Stomach (tissue), 9 donors: ENCODE measurements around the gene GSTO2. TPM values are rescaled to one million over a fixed set of nuclear protein-coding genes. Genes with fewer than 3 reads are reported as not detected.

Experiments
- DNase-seq, 2 donors: peaks; one replicate each; pipeline versions ENCODE4 v3.0.0 to v3.0.0-alpha.2; 2013 to 2019
- H3K27ac ChIP-seq, 5 donors: fragments of 200-600 bp in 4 of 5; sonication (generic) in 4 of 5; one replicate each; pipeline ENCODE4 v1.5.1; 2013 to 2019; ENCODE audit warnings: mild to moderate bottlenecking in 1 of 5, moderate library complexity in 1 of 5
- H3K27me3 ChIP-seq, 3 donors: fragments of 200-600 bp; sonication (generic); one replicate each; pipeline ENCODE4 v1.5.1; 2017 to 2019; ENCODE audit warnings: mixed run types in 1 of 3
- H3K36me3 ChIP-seq, 4 donors: fragments of 200-600 bp; sonication (generic); 1 replicate in 3 of 4; 2 replicates in 1 of 4; pipeline ENCODE4 v1.5.1; 2016 to 2019
- H3K4me1 ChIP-seq, 4 donors: fragments of 200-600 bp; sonication (generic); one replicate each; pipeline ENCODE4 v1.5.1; 2016 to 2019
- H3K4me3 ChIP-seq, 4 donors: fragments of 200-600 bp; sonication (generic) in 3 of 4; one replicate each; pipeline ENCODE4 v1.5.1; 2016 to 2019; ENCODE audit warnings: mild to moderate bottlenecking in 1 of 4
- H3K9me3 ChIP-seq, 4 donors: fragments of 200-600 bp; sonication (generic); one replicate each; pipeline ENCODE4 v1.5.1; 2016 to 2019
- EP300 ChIP-seq: sonication (generic); formaldehyde crosslinking; IDR thresholded peaks from one replicate; pipeline ENCODE4 v1.6.1; 2017; ENCODE audit warnings: antibody characterized with exemption
- POLR2A ChIP-seq, 4 donors: fragments of 450-650 bp; IDR thresholded peaks; one replicate each; pipeline ENCODE4 v1.6.1; 2016; ENCODE audit warnings: antibody characterized with exemption in 4 of 4, control low read depth in 2 of 4, mild to moderate bottlenecking in 1 of 4, moderate library complexity in 1 of 4
- POLR2AphosphoS5 ChIP-seq, 3 donors: sonication (generic); formaldehyde crosslinking; IDR thresholded peaks; one replicate each; pipeline ENCODE4 v1.6.1; 2016; ENCODE audit warnings: antibody characterized with exemption in 3 of 3
- WGBS, 5 donors: extraction: QIAGEN DNeasy Blood & Tissue Kit in 3 of 5; methylation state at CpG; one replicate each; pipeline versions ENCODE4 v1.1.5 to v1.1.7; 2013 to 2018; 5-methylcytosine and 5-hydroxymethylcytosine counted together
- intact Hi-C: fragments of 100-400 bp; cut with DNase I; formaldehyde crosslinking; loops from one replicate; pipeline ENCODE4 v1.15.1; 2023; ENCODE audit warnings: low total_unique reads
- polyA plus RNA-seq, 3 donors: library from polyadenylated mRNA; stranded (reverse); fragments of 200-250 nt; gene quantifications; one replicate each; pipeline ENCODE4 v1.2.3, GENCODE V29; 2013
- total RNA-seq, 5 donors: library from RNA; depleted of rRNA; stranded (reverse); fragments of >200 nt; gene quantifications; one replicate each; pipeline versions ENCODE4 v1.1.0 to v1.2.3, GENCODE V29; 2014 to 2016
- TF ChIP-seq, protein P1 (sequence below), 7 experiments: fragments of 450-650 bp in 4 of 7; fragments of 200-600 bp in 3 of 7; sonication (generic) in 3 of 7; IDR thresholded peaks; one replicate each; pipeline ENCODE4 v1.5.1; 2016 to 2019; ENCODE audit warnings: antibody characterized with exemption in 7 of 7, control low read depth in 2 of 7, mild to moderate bottlenecking in 1 of 7
- donor health status: healthy with polysubstance abuse.
- donor health status: Bipolar disorder and iron deficiency.
- donor health status: healthy.

The GSTO2 gene
- total and polyA plus RNA-seq, 8 donors, result under 0.01 to 26.6 (median 10.0) TPM

DNA sequence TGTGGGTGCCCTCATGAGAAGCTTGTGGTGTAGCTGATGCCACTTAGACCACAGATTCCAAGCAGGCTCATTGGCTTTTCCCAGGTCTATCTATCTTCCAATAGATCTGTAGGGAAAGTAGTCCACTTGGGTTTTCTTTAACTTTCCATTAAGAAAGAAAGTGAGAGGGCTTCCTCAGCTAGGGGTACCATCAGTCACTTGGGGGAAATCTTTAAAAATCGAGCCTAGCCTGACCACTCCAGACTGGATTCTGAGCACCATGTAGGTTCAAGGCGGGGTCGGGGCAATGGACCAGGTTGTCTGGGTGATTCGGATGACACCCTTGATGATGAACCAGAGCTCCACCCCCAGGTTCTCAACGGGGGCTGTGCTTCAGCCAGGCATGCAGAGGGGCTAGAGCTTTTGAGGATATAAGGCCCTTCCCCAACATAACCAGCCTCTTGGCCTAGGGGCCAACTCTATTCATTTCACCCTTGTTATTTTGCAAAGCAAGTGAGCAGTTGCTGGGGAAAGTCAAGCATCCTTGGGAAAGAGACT lies 42.3 kb downstream of the GSTO2 start:
- Histone ChIP-seq H3K9me3 (no peaks in the 10 kb centered on the region), H3K27ac (no peak overlapping the region), H3K27me3 (no peaks in the 10 kb centered on the region), H3K4me3 (no peak overlapping the region), H3K4me1 (peaks cover 0 to 24% (median 13%) of the 10 kb centered on the region in 4 donors), H3K36me3 (peaks cover 37 to 60% (median 52%) of the 10 kb centered on the region in 4 donors)
- intact Hi-C loops, result loop anchor here (5.0 kb wide), 1 partner anchor 36 kb away; no protein-coding TSS in a partner anchor
- 84 to 97% (median 89%) methylated on average over 5 of the region's 5 CpGs for WGBS, 5 donors
- TF ChIP-seq POLR2A (IDR thresholded peaks at IDR 0.05) (no peak), POLR2AphosphoS5 (IDR thresholded peaks at IDR 0.05) (no peak), EP300 (no peak)
- TF ChIP-seq, protein P1, sequence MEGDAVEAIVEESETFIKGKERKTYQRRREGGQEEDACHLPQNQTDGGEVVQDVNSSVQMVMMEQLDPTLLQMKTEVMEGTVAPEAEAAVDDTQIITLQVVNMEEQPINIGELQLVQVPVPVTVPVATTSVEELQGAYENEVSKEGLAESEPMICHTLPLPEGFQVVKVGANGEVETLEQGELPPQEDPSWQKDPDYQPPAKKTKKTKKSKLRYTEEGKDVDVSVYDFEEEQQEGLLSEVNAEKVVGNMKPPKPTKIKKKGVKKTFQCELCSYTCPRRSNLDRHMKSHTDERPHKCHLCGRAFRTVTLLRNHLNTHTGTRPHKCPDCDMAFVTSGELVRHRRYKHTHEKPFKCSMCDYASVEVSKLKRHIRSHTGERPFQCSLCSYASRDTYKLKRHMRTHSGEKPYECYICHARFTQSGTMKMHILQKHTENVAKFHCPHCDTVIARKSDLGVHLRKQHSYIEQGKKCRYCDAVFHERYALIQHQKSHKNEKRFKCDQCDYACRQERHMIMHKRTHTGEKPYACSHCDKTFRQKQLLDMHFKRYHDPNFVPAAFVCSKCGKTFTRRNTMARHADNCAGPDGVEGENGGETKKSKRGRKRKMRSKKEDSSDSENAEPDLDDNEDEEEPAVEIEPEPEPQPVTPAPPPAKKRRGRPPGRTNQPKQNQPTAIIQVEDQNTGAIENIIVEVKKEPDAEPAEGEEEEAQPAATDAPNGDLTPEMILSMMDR (IDR thresholded peaks at IDR 0.05), result no peak
- DNase-seq, result no peak

DNA sequence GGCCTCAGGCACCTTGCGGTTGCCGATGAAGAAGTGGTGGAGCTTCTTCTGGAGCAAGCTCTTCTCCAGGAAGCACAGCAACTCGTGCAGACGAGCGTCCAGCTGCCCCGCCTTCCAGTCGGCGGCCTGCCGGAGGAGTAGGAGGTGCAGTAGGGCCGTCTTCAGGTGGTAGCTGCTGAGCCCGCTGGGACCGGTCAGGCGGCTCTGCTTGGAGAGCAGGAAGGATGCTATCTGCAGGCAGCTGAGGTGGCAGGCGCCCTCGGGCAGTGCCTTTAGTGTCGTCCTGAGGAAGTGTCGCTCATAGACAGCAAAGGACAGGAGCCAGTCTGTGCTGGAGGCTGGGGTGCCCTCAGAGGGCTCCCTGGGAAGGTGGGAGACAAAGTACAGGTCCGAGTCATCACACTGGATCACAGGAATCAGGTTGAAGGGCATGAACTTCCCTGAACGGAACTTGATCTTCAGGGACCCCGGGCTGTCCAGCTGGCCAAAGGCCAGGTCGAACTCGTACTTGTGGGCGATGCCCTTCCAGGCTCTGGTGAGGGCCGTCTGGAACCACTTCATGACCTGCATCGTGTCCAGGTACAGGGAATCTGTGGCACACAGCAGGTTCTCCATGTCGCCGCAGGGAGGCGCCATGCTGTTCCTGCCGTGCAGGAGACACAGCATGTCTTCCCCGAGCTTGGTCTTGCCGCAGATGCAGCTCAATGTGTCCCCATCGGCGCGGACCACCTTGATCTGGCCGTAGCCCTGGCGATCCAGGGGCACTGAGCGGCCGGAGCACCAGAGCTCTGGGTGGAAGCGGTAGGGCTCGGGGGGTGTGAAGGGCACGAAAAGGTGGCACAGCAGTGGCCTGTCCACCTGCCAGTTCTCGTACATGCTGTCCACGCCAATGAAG lies 45.9 kb downstream of the GSTO2 start:
- Histone ChIP-seq H3K27me3 (no peaks in the 10 kb centered on the region), H3K4me1 (peaks cover 29 to 50% (median 45%) of the 10 kb centered on the region in 4 donors), H3K27ac (no peak overlapping the region), H3K36me3 (peaks cover 37 to 61% (median 52%) of the 10 kb centered on the region in 4 donors), H3K4me3 (no peak overlapping the region), H3K9me3 (no peaks in the 10 kb centered on the region)
- intact Hi-C loops, result loop anchor here (5.0 kb wide), 1 partner anchor 32 kb away; no protein-coding TSS in a partner anchor
- WGBS, 5 donors, result 91 to 98% (median 94%) methylated on average over 29 to 43 of the region's 43 CpGs
- TF ChIP-seq EP300 (no peak), POLR2AphosphoS5 (IDR thresholded peaks at IDR 0.05) (no peak), POLR2A (IDR thresholded peaks at IDR 0.05) (no peak)
- TF ChIP-seq, protein P1 (IDR thresholded peaks at IDR 0.05), result no peak
- no peak for DNase-seq

DNA sequence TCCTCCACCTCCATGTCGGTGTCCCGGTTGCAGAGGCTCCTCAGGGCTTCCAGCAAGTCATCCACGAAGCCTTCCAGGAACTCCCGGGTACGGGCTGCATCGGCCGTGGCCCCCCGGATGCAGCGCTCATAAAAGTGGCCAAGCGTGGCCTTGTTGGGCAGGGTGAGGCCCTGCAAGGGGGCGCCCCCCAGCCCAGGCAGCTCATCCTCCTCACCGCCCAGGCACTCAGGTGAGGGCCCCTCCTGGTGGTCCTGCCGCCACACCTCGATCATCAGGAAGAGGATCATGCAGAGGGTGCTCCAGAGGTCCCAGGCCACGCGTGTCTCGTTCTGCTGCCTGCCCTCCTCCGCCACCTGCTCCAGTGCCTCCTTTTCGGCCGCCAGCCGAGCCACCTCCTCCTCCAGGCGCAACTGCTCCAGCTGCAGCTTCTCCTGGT lies 46.5 kb downstream of the GSTO2 start:
- WGBS, 5 donors, result 96 to 98% (median 98%) methylated on average over 18 to 22 of the region's 22 CpGs
- Histone ChIP-seq H3K36me3 (peaks cover 37 to 58% (median 51%) of the 10 kb centered on the region in 4 donors), H3K4me1 (peaks cover 29 to 50% (median 43%) of the 10 kb centered on the region in 4 donors), H3K4me3 (no peak overlapping the region), H3K27ac (no peak overlapping the region), H3K9me3 (no peaks in the 10 kb centered on the region), H3K27me3 (no peaks in the 10 kb centered on the region)
- TF ChIP-seq POLR2AphosphoS5 (IDR thresholded peaks at IDR 0.05), result no peak
- TF ChIP-seq, protein P1 (IDR thresholded peaks at IDR 0.05), result no peak
- TF ChIP-seq EP300, result no peak
- no peak for TF ChIP-seq POLR2A (IDR thresholded peaks at IDR 0.05)
- no peak for DNase-seq
- intact Hi-C loops, result no loop called here

DNA sequence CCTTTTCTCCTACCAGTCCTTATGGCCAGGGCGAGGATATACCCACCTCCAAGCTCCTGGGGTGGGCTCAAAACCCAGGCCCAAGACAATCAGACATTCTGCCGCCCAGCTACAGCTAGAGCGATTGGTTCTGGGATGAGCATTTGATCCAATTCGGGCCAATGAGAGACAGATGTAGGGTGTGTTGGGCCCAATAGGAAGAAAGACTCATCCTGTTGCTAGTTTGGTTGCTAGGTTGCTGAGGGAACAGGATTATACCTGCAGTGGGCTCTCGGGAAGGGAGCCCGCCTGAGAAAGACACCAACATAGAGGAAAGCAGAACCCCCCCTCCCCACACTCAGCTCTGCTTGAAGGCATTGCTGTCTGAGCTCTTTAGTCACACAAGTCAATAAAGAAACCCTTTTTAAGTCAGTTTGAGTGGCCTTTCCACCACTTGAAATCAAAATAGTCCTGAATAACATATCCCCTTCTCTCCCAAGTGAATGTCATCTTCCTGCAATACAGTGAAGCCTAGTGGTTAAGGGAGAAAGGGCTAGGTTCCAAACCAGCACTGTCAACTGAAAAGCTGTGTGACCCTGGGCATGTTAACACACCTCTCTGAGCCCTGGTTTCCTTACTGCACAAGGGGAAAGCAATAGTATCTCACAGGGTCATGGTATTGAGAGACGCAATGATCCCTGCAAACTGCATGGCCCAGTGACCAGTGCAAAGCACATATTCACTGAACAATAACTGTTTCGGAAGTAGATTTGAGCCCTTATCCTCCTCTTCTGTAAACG lies 47.5 kb downstream of the GSTO2 start:
- Histone ChIP-seq H3K4me3 (no peak overlapping the region), H3K9me3 (no peaks in the 10 kb centered on the region), H3K4me1 (peaks cover 36 to 56% (median 49%) of the 10 kb centered on the region in 4 donors), H3K36me3 (peaks cover 37 to 48% (median 45%) of the 10 kb centered on the region in 4 donors), H3K27me3 (no peaks in the 10 kb centered on the region), H3K27ac (peak overlapping the region in 3 of 5 donors; percentile 63 to 66 (median 66))
- WGBS, 5 donors, result 84 to 93% (median 89%) methylated on average over 9 of the region's 9 CpGs
- DNase-seq, result no peak
- no peak for TF ChIP-seq EP300
- intact Hi-C loops, result no loop called here
